Stimulated activated CD8-positive, alpha-beta memory T cell treated with anti-CD3 and anti-CD28 coated beads, Interleukin-12 subunit alpha, Interleukin-12 subunit beta, amount 100 ng/mL, for 24 hours (primary cell): Measurements from ENCODE around the gene PRRC2C.
"Not testable (repeated sequence)": the region's sequence is repeated elsewhere in the genome, so short reads cannot be mapped to it uniquely, and the experiment has no call there.

Experiments
- DNase-seq: peaks from one replicate; pipeline ENCODE4 v3.0.0-alpha.2; 2020; ENCODE audit errors: extremely low read depth

Gene PRRC2C

DNA sequence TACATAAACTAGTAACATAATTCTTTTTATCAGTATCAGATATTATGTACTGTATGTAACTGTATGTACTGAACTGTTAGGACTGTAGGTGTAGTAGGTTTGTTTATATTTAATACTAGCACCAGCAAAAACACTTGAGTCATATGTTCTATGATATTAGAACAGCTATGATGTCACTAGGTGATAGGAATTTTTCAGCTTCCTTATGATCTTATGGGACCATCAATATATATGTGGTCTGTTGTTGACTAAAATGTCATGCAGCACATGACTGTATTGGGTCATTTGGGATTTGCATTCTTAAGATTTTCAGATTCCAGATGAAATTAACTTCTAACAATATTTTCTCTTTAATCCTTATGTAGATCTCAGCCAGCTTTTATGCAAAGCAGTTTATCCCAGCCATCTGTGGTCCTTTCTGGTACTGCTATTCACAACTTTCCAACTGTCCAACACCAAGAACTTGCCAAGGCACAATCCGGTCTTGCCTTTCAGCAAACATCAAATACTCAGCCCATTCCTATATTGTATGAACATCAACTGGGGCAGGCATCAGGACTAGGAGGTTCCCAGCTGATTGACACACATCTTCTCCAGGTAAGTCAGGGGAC lies 98.4 kb downstream of the PRRC2C start:
- no peak for DNase-seq

GRCh38 chr1:171585715-171586114 lies 100.4 kb downstream of the PRRC2C start:
- no peak for DNase-seq

- DNase-seq, result no peak
Observed at GRCh38 chr1:171588230-171588629, 102.9 kb downstream of the PRRC2C start.

DNA sequence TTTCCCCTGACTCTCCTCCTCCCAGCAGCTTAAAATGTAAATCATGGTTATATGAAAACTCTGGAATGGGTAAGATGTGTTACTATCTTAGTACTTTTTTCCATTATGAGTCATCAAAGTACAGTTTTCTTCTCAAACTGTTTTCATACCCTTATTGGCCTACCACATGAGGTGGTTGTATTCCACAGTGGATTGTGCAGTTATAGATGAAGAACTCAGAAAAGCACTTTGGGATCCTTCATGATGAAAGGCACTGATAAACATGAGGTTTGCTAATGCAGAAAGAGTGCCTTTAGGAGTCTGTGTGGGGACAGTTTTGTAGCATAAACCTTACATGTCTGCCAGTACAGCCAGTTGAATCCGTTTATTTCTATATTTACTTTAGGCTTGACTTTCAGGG lies 104.7 kb downstream of the PRRC2C start:
- no peak for DNase-seq

DNA sequence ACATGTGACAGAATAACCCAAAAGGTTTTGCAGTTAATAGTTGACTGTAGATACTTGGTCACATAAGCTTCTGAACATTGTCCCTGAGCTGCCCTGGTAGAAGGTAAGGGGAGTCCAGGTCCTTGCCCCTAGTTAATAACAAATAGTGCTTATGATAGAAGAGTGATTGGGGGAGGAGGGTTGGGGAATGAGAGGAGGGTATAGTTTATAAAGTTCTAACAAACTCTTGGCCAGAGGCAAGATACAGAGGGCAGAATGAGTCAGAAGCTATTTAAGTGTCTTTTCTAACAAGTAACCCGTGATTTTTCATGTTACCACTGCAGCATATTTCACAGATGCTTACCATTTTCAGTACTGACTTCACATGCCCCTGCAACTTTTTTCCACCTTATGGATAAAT lies 110.0 kb downstream of the PRRC2C start:
- DNase-seq, result no peak

DNA sequence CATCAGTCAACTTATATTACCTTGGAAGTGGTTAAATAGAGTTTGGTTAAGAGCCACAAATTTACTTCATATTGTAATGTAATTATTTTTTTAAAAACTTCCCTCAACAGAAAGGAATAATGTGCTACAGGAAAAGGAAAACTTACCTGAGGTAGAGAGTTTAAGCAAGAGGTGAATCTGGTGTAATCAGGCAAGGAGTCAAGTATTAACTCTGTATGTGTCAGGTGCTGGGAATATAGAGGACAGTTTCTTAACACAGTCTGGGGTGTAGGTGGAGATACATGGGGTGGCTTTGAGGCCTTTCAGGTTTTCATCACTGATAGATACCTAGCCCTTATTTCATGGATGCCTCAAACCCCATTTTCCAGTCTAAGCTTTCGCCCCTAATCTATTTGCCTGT lies 110.8 kb downstream of the PRRC2C start:
- DNase-seq, result no peak

- no peak for DNase-seq
Observed at GRCh38 chr1:171596705-171597104, 111.4 kb downstream of the PRRC2C start.

DNA sequence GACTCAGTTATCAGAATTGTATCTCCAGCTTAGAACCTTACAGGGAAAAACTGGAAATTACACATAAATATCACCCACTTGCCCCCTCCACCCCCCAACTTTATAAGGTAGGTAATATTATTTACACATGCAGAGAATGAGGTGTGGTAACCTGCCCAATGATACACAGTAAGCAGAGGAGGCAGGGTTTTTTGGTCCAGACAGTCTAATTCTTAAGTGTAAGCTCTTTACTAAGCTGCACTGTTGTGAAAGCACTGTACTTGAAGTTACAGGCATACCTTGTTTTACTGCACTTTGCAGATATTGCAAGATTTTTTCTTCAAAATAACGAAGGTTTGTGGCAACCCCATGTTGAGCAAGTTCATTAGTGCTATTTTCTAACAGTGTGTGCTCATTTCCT lies 111.9 kb downstream of the PRRC2C start:
- DNase-seq, result no peak

DNA sequence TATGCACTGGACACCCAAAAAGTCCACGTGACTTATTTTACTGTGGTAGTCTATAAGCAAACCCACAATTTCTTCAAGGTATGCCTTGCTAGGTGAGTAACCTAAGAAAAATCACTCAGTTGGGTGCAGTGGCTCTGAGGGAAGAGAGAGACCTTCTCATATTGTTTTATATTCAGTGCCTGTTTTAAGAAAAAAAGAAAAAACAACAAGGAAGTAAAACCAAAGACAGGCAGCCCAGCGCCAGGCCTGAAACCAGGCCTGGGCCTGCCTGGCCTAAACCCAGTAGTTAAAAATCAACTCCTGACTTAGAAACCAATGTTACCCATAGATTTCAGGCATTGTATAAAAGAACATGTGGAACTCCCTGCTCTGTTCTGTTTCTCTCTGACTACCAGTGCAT lies 115.0 kb downstream of the PRRC2C start:
- not testable (repeated sequence) for DNase-seq

DNA sequence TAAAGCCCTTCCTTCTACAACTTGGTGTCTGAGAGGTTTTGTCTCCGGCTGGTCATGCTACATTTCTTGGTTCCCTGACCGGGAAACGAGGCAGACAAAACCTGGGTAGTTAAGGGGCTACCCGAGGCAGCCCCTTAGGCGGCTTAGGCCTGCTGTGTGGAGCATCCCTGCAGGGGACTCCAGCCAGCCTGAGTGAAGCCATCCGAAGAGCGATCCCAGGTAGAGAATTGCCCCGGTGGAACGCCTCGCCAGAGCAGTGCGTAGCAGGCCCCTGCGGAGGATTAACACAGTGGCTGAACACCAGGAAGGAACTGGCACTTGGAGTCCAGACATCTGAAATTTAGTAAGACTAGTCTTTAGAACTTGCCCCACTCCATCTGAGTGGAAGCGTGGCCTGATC lies 115.5 kb downstream of the PRRC2C start:
- DNase-seq, result no peak

DNA sequence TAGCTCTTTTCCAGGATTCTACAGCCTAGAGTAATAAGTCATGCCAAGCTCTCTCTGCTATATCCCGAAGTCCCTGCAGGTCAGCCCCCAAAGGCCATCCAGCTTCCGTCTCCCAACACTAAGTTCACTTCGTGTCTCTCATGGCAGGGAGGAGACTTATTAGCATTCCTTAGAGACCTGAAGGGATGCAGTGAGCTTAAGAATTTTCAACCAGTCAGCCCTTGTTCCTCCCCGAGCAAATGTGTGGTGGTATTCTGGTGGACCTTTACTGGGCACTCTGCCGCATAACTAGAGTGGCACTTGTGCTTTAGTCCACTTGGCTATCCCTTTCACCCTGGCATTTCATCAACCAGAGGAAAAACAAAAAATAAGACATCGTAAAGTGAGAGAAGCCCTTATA lies 117.7 kb downstream of the PRRC2C start:
- not testable (repeated sequence) for DNase-seq

DNA sequence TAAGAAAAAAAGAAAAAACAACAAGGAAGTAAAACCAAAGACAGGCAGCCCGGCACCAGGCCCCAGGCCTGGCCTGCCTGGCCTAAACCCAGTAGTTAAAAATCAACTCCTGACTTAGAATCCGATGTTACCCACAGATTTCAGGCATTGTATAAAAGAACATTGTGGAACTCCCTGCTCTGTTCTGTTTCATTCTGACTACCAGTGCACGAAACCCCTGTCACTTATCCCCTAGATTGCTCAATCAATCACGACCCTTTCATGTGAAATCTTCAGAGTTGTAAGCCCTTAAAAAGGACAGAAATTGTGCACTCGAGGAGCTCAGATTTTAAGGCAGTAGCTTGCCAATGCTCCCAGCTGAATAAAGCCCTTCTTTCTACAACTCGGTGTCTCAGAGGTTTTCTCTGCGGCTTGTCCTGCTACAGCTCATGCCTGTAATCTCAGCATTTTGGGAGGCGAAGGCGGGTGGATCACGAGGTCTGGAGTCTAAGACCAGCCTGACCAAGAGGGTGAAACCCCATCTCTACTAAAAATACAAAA lies 121.1 kb downstream of the PRRC2C start:
- DNase-seq, result no peak

DNA sequence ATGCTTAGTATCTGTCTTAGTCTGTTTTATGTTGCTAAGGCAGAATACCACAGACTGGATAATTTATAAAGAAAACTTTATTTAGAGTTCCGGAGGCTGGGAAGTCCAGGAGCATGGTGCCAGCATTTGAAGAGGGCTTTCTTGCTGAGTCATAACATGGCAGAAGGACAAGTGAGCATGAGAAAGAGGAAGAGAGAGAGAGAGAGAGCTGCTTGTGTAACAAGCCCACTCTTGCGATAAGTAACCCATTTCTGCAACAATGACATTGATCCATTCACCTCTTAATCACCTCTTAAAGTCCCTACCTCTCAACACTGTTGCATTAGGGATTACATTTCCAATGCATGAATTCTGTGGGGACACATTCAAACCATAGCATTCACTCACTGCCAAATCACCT lies 125.1 kb downstream of the PRRC2C start:
- no peak for DNase-seq

DNA sequence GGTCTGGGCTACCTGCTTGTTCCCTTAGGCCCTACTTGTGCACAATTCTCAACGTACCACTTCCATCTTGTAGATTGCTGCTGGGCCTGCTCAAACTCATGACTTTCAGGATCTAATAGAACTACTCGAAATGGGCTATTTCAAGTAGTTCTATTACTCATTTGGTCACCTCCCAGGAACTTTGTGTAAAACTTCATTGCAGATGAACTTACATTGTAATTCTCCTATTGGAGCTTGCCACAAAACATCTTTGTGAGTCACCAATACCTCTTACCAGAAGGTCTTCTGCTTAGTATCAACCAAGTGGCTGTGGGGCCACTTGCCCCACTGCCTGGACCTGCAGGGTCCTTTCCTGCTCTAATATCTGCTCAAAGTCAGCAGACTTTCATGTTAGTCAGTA lies 126.0 kb downstream of the PRRC2C start:
- no peak for DNase-seq

DNA sequence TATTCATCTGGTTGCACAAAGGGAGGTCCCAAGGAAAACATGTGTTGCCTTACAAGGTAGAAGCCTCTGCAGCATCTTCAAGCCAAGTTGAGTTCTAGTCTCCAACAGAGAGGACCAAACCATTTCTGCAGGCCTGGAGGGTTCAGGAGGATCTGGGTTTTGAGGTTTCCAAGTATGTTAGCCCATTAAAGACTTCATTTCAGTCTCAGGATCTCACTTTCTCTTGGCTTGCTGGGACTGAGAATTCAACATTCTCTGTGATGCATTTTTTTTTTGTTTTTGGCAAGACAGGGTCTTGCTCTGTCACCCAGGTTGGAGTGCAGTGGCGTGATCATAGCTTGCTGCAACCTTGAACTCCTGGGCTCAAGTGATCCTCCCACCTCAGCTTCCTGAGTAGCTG lies 128.0 kb downstream of the PRRC2C start:
- no peak for DNase-seq

DNA sequence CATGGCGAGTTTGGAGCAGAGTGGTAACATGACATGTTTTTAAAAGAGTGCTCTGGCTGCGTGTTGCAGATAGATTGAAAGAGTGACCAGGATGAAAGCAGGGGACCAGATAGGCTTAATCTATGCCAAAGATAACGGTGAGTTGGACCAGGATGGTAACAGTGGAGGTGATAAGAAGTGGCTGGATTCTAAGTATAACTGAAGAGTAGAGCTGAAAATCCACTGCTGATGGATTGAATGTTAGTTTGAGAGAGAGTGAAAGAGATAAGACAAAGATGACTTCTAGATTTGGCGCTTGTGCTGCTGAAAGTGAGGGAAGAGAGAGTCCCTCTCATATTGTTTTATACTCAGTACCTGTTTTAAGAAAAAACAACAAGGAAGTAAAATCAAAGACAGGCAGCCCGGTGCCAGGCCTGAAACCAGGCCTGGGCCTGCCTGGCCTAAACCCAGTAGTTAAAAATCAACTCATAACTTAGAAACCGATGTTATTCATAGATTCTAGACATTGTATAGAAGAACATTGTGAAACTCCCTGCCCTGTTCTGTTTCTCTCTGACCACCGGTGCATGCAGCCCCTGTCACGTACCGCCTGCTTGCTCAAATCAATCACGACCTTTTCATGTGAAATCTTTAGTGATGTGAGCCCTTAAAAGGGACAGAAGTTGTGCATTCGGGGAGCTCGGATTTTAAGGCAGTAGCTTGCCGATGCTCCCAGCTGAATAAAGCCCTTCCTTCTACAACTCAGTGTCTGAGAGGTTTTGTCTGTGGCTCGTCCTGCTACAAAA lies 130.0 kb downstream of the PRRC2C start:
- DNase-seq, result not testable (repeated sequence)

DNA sequence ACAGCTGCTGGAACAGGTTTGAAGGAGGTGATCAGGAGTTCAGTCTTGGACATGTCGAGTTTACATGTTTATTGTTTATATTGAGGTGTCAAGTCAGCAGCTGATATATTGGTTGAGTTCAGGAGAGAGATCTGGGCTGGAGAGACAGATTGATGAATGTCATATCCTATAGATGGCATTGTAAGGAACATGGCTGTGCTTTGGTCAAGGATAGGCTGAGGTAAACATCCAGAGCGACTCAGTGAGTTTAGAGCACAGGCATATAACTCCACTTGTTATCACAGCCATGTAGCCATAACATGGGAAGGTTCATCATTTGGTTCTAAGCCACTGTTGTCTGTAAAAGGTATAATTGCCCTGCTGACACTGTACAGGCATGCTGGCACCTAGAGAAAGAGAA lies 131.3 kb downstream of the PRRC2C start:
- no peak for DNase-seq

DNA sequence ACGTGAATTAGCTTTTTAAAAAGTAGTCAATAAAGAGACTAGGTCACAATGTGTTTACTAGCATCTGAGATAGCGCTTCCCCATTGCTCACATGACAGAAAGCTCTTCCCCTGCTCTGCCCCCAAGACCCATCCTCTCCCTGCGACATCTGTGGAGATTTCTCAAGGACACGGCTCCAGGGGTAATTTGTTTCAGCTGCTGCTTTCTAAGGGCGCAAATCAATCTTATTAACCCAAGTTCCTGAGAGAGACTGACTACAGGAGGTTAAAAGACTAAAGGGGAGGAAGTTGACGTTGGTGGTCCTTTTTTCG lies 136.8 kb downstream of the PRRC2C start, which contains the start of gene MYOCOS:
MYOCOS (plus strand) TSS at position 92 of the 311 bp plus-strand sequence. CDS start 1,641 bp downstream, outside the sequence.
- no peak for DNase-seq

- no peak for DNase-seq
Observed at GRCh38 chr1:171623651-171624331, 138.5 kb downstream of the PRRC2C start.

DNA sequence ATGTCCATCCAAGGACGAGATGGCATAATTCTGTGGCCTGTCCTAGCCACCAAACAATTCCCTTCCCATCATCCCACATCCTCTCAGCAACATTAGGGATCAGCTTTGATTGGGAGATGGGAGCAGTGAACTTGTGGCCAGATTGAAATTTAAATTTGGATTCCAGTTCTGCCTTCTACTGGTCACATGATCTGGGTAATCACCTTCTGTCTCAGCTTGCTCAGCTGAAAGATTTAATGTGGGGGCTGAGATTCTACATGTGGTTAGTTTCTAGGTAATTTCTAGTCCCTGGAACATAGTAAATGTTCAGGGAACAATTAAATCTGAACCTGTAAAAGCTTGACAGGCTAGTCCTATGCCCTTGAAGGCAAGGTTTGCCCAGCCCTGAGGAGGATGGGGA lies 139.9 kb downstream of the PRRC2C start:
- DNase-seq, result no peak

GRCh38 chr1:171627020-171627419 lies 141.7 kb downstream of the PRRC2C start:
- no peak for DNase-seq

DNA sequence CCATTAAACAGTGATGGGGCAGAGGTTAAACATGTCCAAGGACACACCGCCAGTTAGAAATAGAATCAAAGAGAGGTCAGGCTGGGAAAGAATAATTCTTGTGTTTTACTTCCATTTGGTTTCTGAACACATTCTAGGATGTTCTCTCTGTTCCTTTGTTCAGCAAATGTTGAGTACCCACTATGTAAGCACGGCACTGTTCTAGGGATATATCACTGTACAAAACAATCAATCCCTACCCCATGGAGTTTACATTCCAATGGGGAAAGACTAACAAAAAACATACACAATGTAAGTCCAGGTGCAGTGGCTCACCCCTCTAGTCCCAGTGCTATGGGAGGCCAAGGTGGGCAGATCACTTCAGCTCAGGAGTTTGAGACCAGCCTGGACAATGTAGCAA lies 142.9 kb downstream of the PRRC2C start:
- DNase-seq, result no peak

DNA sequence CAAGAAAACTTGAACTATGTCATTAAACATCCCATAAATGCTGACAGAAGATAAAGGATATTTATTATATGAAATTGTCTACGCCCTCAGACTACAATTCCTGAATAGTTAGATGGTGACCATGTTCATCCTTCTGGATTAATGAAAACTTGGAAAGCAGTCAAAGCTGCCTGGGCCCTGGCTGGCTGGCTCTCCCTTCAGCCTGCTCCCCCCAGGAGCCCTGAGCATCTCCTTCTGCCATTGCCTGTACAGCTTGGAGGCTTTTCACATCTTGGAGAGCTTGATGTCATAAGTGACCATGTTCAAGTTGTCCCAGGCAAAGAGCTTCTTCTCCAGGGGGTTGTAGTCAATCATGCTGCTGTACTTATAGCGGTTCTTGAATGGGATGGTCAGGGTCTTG lies 150.3 kb downstream of the PRRC2C start:
- DNase-seq, result no peak
